Stimulated activated effector memory CD8-positive, alpha-beta T cell treated with anti-CD3 and anti-CD28 coated beads, Interleukin-12 subunit alpha, Interleukin-12 subunit beta, amount 100 ng/mL, for 72 hours (primary cell): ENCODE measurements around the gene CKM.
"Not testable (repeated sequence)": the region's sequence is repeated elsewhere in the genome, so short reads cannot be mapped to it uniquely, and the experiment has no call there.

Source experiments
- ATAC-seq: fragments of 150-1000 bp; cut with Tn5 transposase; 2 replicates; pipeline ENCODE4 v1.10.0; 2021
- DNase-seq, 2 donors: peaks; one replicate each; pipeline ENCODE4 v3.0.0; 2021 to 2022; ENCODE audit warnings: low spot score in 2 of 2
- H3K27ac Mint-ChIP-seq: one replicate; pipeline ENCODE4 v1.8.0; 2022; ENCODE audit warnings: mild to moderate bottlenecking, mixed read lengths
- H3K36me3 Mint-ChIP-seq: one replicate; pipeline ENCODE4 v1.8.0; 2022; ENCODE audit warnings: mild to moderate bottlenecking, mixed read lengths
- H3K4me1 Mint-ChIP-seq: one replicate; pipeline ENCODE4 v1.8.0; 2022; ENCODE audit warnings: mixed read lengths
- H3K4me3 Mint-ChIP-seq: one replicate; pipeline ENCODE4 v1.8.0; 2022; ENCODE audit warnings: mild to moderate bottlenecking, mixed read lengths
- H3K9me3 Mint-ChIP-seq: one replicate; pipeline ENCODE4 v1.8.0; 2022; ENCODE audit warnings: mixed read lengths

The CKM gene

GRCh38 chr19:45340232-45340898, 17.7 kb upstream of the CKM start, which contains the start of gene KLC3:
Gene KLC3, plus strand, starts transcription at chr19:45340750. Its CDS starts 4,792 bp downstream, at chr19:45345542.
- ATAC-seq (peak; percentile 4), DNase-seq (peak in 1 of 2 donors; percentile 54)
- H3K36me3 Mint-ChIP-seq: peaks cover 5% of the 10 kb centered on the region
- H3K9me3 Mint-ChIP-seq: no peaks in the 10 kb centered on the region
- H3K4me1 Mint-ChIP-seq: peaks cover 6% of the 10 kb centered on the region
- no peak within 1 kb of the TSS for H3K27ac Mint-ChIP-seq
- peak within 1 kb of the TSS; percentile 42 for H3K4me3 Mint-ChIP-seq

GRCh38 chr19:45339629-45340028, 17.0 kb upstream of the CKM start:
- Mint-ChIP-seq H3K9me3 (no peaks in the 10 kb centered on the region), H3K4me1 (peaks cover 6% of the 10 kb centered on the region)
- no peak for ATAC-seq

GRCh38 chr19:45336696-45337251, 14.1 kb upstream of the CKM start:
- DNase-seq (no peak), ATAC-seq (no peak)
- Mint-ChIP-seq H3K36me3 (peaks cover 5% of the 10 kb centered on the region), H3K9me3 (no peaks in the 10 kb centered on the region), H3K4me3 (no peak overlapping the region), H3K27ac (no peak overlapping the region), H3K4me1 (peaks cover 6% of the 10 kb centered on the region)

More at GRCh38 chr19:45339629-45340028, 17.0 kb upstream of the CKM start:
- Mint-ChIP-seq H3K36me3 (peaks cover 5% of the 10 kb centered on the region), H3K4me3 (peak overlapping the region; percentile 42), H3K27ac (no peak overlapping the region)
- DNase-seq: no peak

- not testable (repeated sequence) for H3K27ac Mint-ChIP-seq, H3K9me3 Mint-ChIP-seq, H3K4me3 Mint-ChIP-seq, DNase-seq, H3K4me1 Mint-ChIP-seq, ATAC-seq, H3K36me3 Mint-ChIP-seq
These were observed 12.2 kb upstream of the CKM start for GRCh38 chr19:45334881-45335280.

GRCh38 chr19:45333609-45334303, 11.1 kb upstream of the CKM start:
- Mint-ChIP-seq H3K9me3 (no peaks in the 10 kb centered on the region), H3K27ac (no peak overlapping the region), H3K4me3 (no peak overlapping the region), H3K36me3 (no peaks in the 10 kb centered on the region), H3K4me1 (no peaks in the 10 kb centered on the region)
- DNase-seq (no peak), ATAC-seq (no peak)

- Mint-ChIP-seq H3K4me3 (no peak overlapping the region), H3K27ac (no peak overlapping the region), H3K4me1 (peaks cover 2% of the 10 kb centered on the region), H3K9me3 (no peaks in the 10 kb centered on the region), H3K36me3 (no peaks in the 10 kb centered on the region)
- no peak for DNase-seq
- ATAC-seq: no peak
These were observed 8.7 kb upstream of the CKM start for GRCh38 chr19:45331411-45331810.

- ATAC-seq: no peak
- no peak overlapping the region for H3K27ac Mint-ChIP-seq
- H3K9me3 Mint-ChIP-seq: no peaks in the 10 kb centered on the region
- no peak for DNase-seq
- peaks cover 5% of the 10 kb centered on the region for H3K4me1 Mint-ChIP-seq
- H3K36me3 Mint-ChIP-seq: no peaks in the 10 kb centered on the region
- H3K4me3 Mint-ChIP-seq: no peak overlapping the region
These were observed 4.9 kb upstream of the CKM start for GRCh38 chr19:45327404-45328143.

- ATAC-seq (no peak), DNase-seq (no peak)
- no peaks in the 10 kb centered on the region for H3K36me3 Mint-ChIP-seq
- no peak overlapping the region for H3K27ac Mint-ChIP-seq
- no peak overlapping the region for H3K4me3 Mint-ChIP-seq
- H3K4me1 Mint-ChIP-seq: peaks cover 5% of the 10 kb centered on the region
- no peaks in the 10 kb centered on the region for H3K9me3 Mint-ChIP-seq
These were observed 1.8 kb upstream of the CKM start for GRCh38 chr19:45324349-45324907.

- Mint-ChIP-seq H3K4me1 (peaks cover 5% of the 10 kb centered on the region), H3K4me3 (no peak overlapping the region), H3K9me3 (no peaks in the 10 kb centered on the region), H3K36me3 (no peaks in the 10 kb centered on the region), H3K27ac (no peak overlapping the region)
- ATAC-seq (no peak), DNase-seq (no peak)
These were observed 1.0 kb upstream of the CKM start for GRCh38 chr19:45323671-45324081.

GRCh38 chr19:45322311-45322710, 364 bp downstream of the CKM start:
- Mint-ChIP-seq H3K9me3 (no peaks in the 10 kb centered on the region), H3K4me3 (no peak overlapping the region), H3K27ac (no peak overlapping the region), H3K36me3 (no peaks in the 10 kb centered on the region), H3K4me1 (peaks cover 5% of the 10 kb centered on the region)
- DNase-seq (no peak), ATAC-seq (no peak)

- no peak overlapping the region for H3K4me3 Mint-ChIP-seq
These were observed 827 bp downstream of the CKM start for GRCh38 chr19:45321848-45322247.

GRCh38 chr19:45320997-45321775, 1.5 kb downstream of the CKM start:
- Mint-ChIP-seq H3K4me1 (peaks cover under 1% of the 10 kb centered on the region), H3K27ac (no peak overlapping the region), H3K9me3 (no peaks in the 10 kb centered on the region), H3K4me3 (no peak overlapping the region), H3K36me3 (no peaks in the 10 kb centered on the region)
- DNase-seq (no peak), ATAC-seq (no peak)

More at GRCh38 chr19:45321848-45322247, 827 bp downstream of the CKM start:
- ATAC-seq: no peak
- Mint-ChIP-seq H3K4me1 (peaks cover 5% of the 10 kb centered on the region), H3K36me3 (no peaks in the 10 kb centered on the region), H3K9me3 (no peaks in the 10 kb centered on the region), H3K27ac (no peak overlapping the region)
- DNase-seq: no peak

GRCh38 chr19:45315304-45315703, 7.4 kb downstream of the CKM start:
- no peaks in the 10 kb centered on the region for H3K36me3 Mint-ChIP-seq

GRCh38 chr19:45314708-45315245, 7.9 kb downstream of the CKM start:
- DNase-seq (no peak), ATAC-seq (no peak)
- Mint-ChIP-seq H3K36me3 (no peaks in the 10 kb centered on the region), H3K4me1 (no peaks in the 10 kb centered on the region), H3K27ac (no peak overlapping the region), H3K4me3 (no peak overlapping the region), H3K9me3 (no peaks in the 10 kb centered on the region)

More at GRCh38 chr19:45315304-45315703, 7.4 kb downstream of the CKM start:
- ATAC-seq (no peak), DNase-seq (no peak)
- Mint-ChIP-seq H3K27ac (no peak overlapping the region), H3K4me3 (no peak overlapping the region), H3K4me1 (no peaks in the 10 kb centered on the region), H3K9me3 (no peaks in the 10 kb centered on the region)
